Uterus (tissue), 4 donors: ENCODE data around the gene GFRA4. TPM values are rescaled to one million over a fixed set of nuclear protein-coding genes. Genes with fewer than 3 reads are reported as not detected.

Experiments
- DNase-seq, 2 donors: peaks; one replicate each; pipeline ENCODE4 v3.0.0-alpha.2; 2019 to 2020
- H3K27ac ChIP-seq, 2 donors: fragments of 200-600 bp; sonication (generic); 1 replicate in 1 of 2; 2 replicates in 1 of 2; pipeline ENCODE4 v1.5.1; 2016 to 2018
- H3K27me3 ChIP-seq, 2 donors: fragments of 200-600 bp; sonication (generic); one replicate each; pipeline ENCODE4 v1.5.1; 2018 to 2019; ENCODE audit warnings: control low read depth in 1 of 2
- H3K36me3 ChIP-seq, 2 donors: fragments of 200-600 bp; sonication (generic); one replicate each; pipeline ENCODE4 v1.5.1; 2019; ENCODE audit warnings: control low read depth in 1 of 2
- H3K4me1 ChIP-seq, 2 donors: fragments of 200-600 bp; sonication (generic); one replicate each; pipeline ENCODE4 v1.5.1; 2018 to 2019; ENCODE audit warnings: control low read depth in 1 of 2
- H3K4me3 ChIP-seq, 2 donors: fragments of 200-600 bp; sonication (generic); 1 replicate in 1 of 2; 2 replicates in 1 of 2; pipeline ENCODE4 v1.5.1; 2018 to 2019; ENCODE audit warnings: mild to moderate bottlenecking in 1 of 2
- H3K9me3 ChIP-seq, 2 donors: fragments of 200-600 bp; sonication (generic); one replicate each; pipeline ENCODE4 v1.5.1; 2019; ENCODE audit warnings: control low read depth in 1 of 2
- CTCF ChIP-seq, 4 experiments: fragments of 200-600 bp in 2 of 4; fragments of 450-650 bp in 2 of 4; sonication (generic) in 2 of 4; IDR thresholded peaks; one replicate each; pipeline ENCODE4 v1.5.1; 2016 to 2019; ENCODE audit warnings: antibody characterized with exemption in 4 of 4, mild to moderate bottlenecking in 2 of 4, moderate library complexity in 1 of 4
- POLR2A ChIP-seq, 2 donors: fragments of 450-650 bp; IDR thresholded peaks; one replicate each; pipeline ENCODE4 v1.6.1; 2016; ENCODE audit warnings: antibody characterized with exemption in 2 of 2, mild to moderate bottlenecking in 1 of 2, moderate library complexity in 1 of 2
- intact Hi-C: fragments of 100-400 bp; cut with DNase I; formaldehyde crosslinking; loops from one replicate; pipeline ENCODE4 v1.15.1; 2023; ENCODE audit warnings: low total_unique reads
- total RNA-seq, 4 donors: library from RNA; depleted of rRNA in 3 of 4; stranded (reverse); fragments of >200 nt in 3 of 4; gene quantifications; one replicate each; pipeline versions ENCODE4 v1.1.0 to v1.2.4, GENCODE V29; 2014 to 2023
- donor health status: DM: yes; HTN: yes; CAD: no.

Gene GFRA4
- total RNA-seq, 4 donors from 2014 or later, result not detected

DNA sequence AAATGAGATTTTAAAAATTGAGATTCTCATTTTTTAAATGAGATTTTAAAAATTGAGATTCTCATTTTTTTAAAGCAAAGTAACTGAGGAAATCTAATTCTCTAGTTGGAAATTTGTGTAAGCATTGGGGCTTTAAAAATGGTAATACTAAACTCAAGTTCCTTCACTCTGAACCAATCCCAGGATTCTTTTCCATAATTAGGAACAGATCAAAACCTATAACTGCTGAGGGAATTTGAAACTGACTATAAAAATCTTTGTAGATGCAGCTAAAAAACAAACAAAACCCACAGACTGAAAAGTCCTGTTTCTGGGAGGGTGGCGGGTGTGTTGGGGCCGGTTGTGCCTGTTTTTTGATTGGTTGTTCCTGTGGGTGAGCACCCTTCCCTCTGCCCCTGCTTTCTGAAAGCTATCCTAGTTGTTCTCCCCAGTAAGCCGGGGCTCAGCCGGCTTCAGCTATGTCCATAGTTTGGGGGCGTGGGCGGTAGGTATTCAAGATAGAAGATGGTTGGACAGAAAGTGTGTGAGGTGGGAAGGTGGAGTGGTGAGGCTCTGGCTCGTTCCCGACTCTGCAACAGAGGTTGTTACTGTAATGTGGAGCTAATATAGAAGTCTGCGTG is 49.3 kb downstream of the GFRA4 start:
- DNase-seq, result no peak
- no peaks in the 10 kb centered on the region for H3K9me3 ChIP-seq
- intact Hi-C loops, result no loop called here
- no peak overlapping the region for H3K27ac ChIP-seq
- no peaks in the 10 kb centered on the region for H3K36me3 ChIP-seq
- TF ChIP-seq POLR2A (IDR thresholded peaks at IDR 0.05) (no peak), CTCF (IDR thresholded peaks at IDR 0.05) (no peak)
- H3K27me3 ChIP-seq, result no peaks in the 10 kb centered on the region
- H3K4me3 ChIP-seq, result no peak overlapping the region
- no peaks in the 10 kb centered on the region for H3K4me1 ChIP-seq

DNA sequence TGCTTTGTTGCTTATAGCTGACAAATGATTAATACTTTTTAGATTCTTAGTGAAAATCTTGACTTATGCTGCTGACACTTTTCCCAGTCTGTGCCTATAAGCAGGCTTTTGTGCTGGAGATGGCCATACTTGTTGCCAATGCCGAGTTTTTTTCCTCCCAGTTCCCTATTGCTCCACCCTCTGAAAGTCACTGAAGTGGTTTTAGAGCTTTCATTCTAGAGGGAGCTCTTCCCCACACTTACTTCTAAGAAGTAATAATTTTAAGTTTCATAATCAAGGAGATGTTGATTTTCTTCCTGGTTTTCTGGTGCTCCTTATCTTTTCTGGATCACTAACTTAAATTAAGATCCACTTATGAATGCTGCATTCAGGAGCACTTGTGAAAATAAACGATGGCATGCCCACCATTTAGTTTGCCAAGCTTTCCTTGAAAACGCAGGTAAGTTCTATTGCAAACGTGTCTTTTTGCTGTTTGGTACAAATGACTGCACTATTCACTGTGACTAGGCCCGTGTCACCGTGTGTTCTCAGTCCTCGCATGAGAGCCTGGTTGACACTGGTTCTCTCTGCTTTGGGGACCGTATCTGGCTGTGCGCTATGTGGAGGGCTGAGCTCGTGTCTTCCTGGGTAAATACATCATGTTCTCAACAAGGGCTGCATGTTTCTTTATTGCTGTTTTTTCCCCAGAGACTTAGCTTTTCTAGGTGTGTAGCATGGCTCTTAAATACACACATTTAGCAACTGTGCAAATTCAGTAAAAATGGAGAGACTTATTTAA is 50.2 kb downstream of the GFRA4 start:
- Histone ChIP-seq H3K27me3 (no peaks in the 10 kb centered on the region), H3K27ac (no peak overlapping the region), H3K4me3 (no peak overlapping the region), H3K36me3 (no peaks in the 10 kb centered on the region), H3K4me1 (no peaks in the 10 kb centered on the region), H3K9me3 (no peaks in the 10 kb centered on the region)
- TF ChIP-seq POLR2A (IDR thresholded peaks at IDR 0.05) (no peak), CTCF (IDR thresholded peaks at IDR 0.05) (no peak)
- intact Hi-C loops, result no loop called here
- DNase-seq, result no peak

DNA sequence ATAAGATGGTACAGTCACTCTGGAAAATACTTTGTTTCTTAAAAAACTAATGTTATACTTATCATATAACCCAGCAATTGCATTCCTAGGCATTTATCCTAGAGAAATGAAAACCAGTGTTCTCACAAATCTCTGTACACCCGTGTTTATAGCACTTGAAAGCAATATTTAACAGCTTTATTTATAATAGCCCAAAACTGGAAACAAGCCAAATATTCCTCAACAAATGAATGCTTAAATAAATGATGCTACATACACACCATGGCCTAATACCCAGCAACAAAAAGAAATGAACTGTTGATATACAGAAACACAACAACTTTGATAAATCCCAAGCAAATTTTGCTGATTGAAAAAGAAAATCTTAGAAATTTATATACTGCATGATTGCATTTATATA is 51.3 kb downstream of the GFRA4 start:
- Histone ChIP-seq H3K27ac (no peak overlapping the region), H3K27me3 (no peaks in the 10 kb centered on the region), H3K9me3 (no peaks in the 10 kb centered on the region), H3K4me3 (no peak overlapping the region), H3K4me1 (no peaks in the 10 kb centered on the region), H3K36me3 (no peaks in the 10 kb centered on the region)
- no peak for TF ChIP-seq CTCF (IDR thresholded peaks at IDR 0.05)
- TF ChIP-seq POLR2A (IDR thresholded peaks at IDR 0.05), result no peak
- no peak for DNase-seq
- intact Hi-C loops, result no loop called here

Other genes with a start within 250 kb of the GFRA4 start
- 10 to 100 TPM in 3 of 4 donors, 1 to 10 TPM in 1; 7.4 to 76.7 (median 21.2) TPM for gene ATRN, start 192.4 kb downstream of the GFRA4 start, total RNA-seq
- gene ADAM33, start 18.6 kb upstream of the GFRA4 start, total RNA-seq, result 100 to 1,000 TPM in 2 of 4 donors, 10 to 100 TPM in 2; 66.5 to 215 (median 128) TPM
- 1 to 10 TPM; 1.0 to 7.9 (median 3.4) TPM for gene SIGLEC1, start 49.2 kb upstream of the GFRA4 start, total RNA-seq
- 10 to 100 TPM in 3 of 4 donors, 1 to 10 TPM in 1; 4.7 to 46.2 (median 27.6) TPM for gene HSPA12B, start 69.3 kb upstream of the GFRA4 start, total RNA-seq
- 10 to 100 TPM in 3 of 4 donors, 1 to 10 TPM in 1; 4.1 to 45.9 (median 34.8) TPM for gene ADISSP, start 104.4 kb upstream of the GFRA4 start, total RNA-seq
- 1 to 10 TPM in 1 of 4 donors, under 1 TPM in 2, not detected in 1; 0.26 to 1.3 (median 0.37) TPM for gene SPEF1, start 118.0 kb upstream of the GFRA4 start, total RNA-seq
- 100 to 1,000 TPM in 2 of 4 donors, 10 to 100 TPM in 2; 18.2 to 127 (median 85.2) TPM for gene CENPB, start 123.3 kb upstream of the GFRA4 start, total RNA-seq
- 10 to 100 TPM; 13.2 to 72.8 (median 25.5) TPM for gene CDC25B, start 132.9 kb upstream of the GFRA4 start, total RNA-seq
- gene AP5S1, start 157.1 kb upstream of the GFRA4 start, total RNA-seq, result 10 to 100 TPM in 2 of 4 donors, 1 to 10 TPM in 1, under 1 TPM in 1; under 0.01 to 18.6 (median 9.5) TPM
- 10 to 100 TPM in 3 of 4 donors, 1 to 10 TPM in 1; 7.4 to 43.2 (median 13.7) TPM for gene MAVS, start 183.4 kb upstream of the GFRA4 start, total RNA-seq
- gene PANK2, start 226.0 kb upstream of the GFRA4 start, total RNA-seq, result 10 to 100 TPM; 18.2 to 82.0 (median 53.5) TPM